Tibial artery (tissue), 4 donors: ENCODE data around the gene COX6B2.

Experiments
- DNase-seq, 2 donors: peaks; one replicate each; pipeline ENCODE4 v3.0.0-alpha.2; 2019
- H3K27ac ChIP-seq, 2 donors: fragments of 200-600 bp; sonication (generic) in 1 of 2; 1 replicate in 1 of 2; 2 replicates in 1 of 2; pipeline ENCODE4 v1.5.1; 2018 to 2019; ENCODE audit warnings: mild to moderate bottlenecking in 1 of 2
- H3K27me3 ChIP-seq, 2 donors: fragments of 200-600 bp; sonication (generic) in 1 of 2; one replicate each; pipeline versions ENCODE4 v1.5.1 to v1.6.0; 2016 to 2019
- H3K36me3 ChIP-seq, 3 donors: fragments of 200-600 bp; sonication (generic) in 2 of 3; one replicate each; pipeline ENCODE4 v1.5.1; 2016 to 2019; ENCODE audit warnings: mild to moderate bottlenecking in 2 of 3
- H3K4me1 ChIP-seq, 4 donors: fragments of 200-600 bp; sonication (generic) in 2 of 4; 1 replicate in 3 of 4; 2 replicates in 1 of 4; pipeline ENCODE4 v1.5.1; 2016 to 2019
- H3K4me3 ChIP-seq, 2 donors: fragments of 200-600 bp; sonication (generic) in 1 of 2; 1 replicate in 1 of 2; 2 replicates in 1 of 2; pipeline ENCODE4 v1.5.1; 2018 to 2019; ENCODE audit warnings: mild to moderate bottlenecking in 2 of 2
- H3K9me3 ChIP-seq, 3 donors: fragments of 200-600 bp; sonication (generic) in 1 of 3; one replicate each; pipeline ENCODE4 v1.5.1; 2016 to 2019
- intact Hi-C: fragments of 100-400 bp; cut with DNase I; formaldehyde crosslinking; loops from one replicate; pipeline ENCODE4 v1.15.0; 2023; ENCODE audit warnings: low total_unique reads
- TF ChIP-seq, protein P1 (sequence below), 2 experiments: fragments of 200-600 bp in 1 of 2; fragments of 450-650 bp in 1 of 2; IDR thresholded peaks; one replicate each; pipeline ENCODE4 v1.5.1; 2017 to 2019; ENCODE audit warnings: antibody characterized with exemption in 2 of 2, mild to moderate bottlenecking in 1 of 2, moderate library complexity in 1 of 2

Gene COX6B2

DNA sequence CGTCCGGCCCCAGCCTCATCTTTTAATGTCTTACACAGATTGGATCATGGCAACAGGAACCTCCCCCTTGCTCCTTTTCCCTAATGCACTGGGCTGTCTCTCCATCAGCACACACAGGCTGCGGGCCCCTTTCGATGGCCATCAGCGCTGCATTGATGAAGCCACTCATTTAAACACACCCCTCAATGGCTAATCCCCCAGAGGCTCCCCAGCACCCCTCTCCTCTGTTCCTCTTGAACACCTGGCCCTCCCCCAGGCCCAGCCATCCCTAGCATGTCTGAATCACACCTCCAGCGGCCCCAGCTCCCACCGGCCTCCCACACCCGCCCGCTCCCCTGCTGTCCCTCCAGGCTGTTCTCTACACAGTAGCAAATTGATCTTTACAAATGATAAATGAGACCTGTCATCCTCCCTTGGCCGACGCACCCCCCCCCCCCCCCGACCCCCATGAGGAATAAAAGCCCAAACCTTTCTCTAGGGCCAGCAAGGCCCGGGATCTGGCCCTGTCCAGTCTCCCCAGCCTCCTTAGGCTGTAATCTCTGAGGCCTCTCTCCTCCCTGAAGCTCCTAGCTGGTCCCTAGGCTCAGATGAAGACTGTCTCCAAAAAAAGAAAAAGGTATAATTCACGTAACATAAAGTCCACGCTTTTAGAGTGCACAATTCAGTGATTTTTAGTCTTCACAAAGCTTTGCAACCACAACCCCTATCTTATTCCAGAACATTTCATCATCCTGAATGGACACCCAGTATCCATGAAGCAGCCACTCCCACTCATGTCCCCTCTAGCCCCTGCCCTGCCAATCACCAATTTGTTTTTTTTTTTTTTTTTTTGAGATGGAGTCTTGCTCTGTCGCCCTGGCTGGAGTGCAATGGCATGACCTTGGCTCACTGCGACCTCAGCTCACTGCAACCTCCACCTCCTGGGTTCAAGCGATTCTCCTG lies 38.6 kb upstream of the COX6B2 start:
- H3K36me3 ChIP-seq = peaks cover 4 to 49% (median 26%) of the 10 kb centered on the region in 3 donors
- peaks cover 0 to 24% (median 13%) of the 10 kb centered on the region in 4 donors for H3K4me1 ChIP-seq
- H3K27me3 ChIP-seq = no peaks in the 10 kb centered on the region
- no peak overlapping the region for H3K4me3 ChIP-seq
- TF ChIP-seq, protein P1, sequence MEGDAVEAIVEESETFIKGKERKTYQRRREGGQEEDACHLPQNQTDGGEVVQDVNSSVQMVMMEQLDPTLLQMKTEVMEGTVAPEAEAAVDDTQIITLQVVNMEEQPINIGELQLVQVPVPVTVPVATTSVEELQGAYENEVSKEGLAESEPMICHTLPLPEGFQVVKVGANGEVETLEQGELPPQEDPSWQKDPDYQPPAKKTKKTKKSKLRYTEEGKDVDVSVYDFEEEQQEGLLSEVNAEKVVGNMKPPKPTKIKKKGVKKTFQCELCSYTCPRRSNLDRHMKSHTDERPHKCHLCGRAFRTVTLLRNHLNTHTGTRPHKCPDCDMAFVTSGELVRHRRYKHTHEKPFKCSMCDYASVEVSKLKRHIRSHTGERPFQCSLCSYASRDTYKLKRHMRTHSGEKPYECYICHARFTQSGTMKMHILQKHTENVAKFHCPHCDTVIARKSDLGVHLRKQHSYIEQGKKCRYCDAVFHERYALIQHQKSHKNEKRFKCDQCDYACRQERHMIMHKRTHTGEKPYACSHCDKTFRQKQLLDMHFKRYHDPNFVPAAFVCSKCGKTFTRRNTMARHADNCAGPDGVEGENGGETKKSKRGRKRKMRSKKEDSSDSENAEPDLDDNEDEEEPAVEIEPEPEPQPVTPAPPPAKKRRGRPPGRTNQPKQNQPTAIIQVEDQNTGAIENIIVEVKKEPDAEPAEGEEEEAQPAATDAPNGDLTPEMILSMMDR (IDR thresholded peaks at IDR 0.05) = no peak
- no peak overlapping the region for H3K27ac ChIP-seq
- intact Hi-C loops = no loop called here
- no peaks in the 10 kb centered on the region for H3K9me3 ChIP-seq
- no peak for DNase-seq

DNA sequence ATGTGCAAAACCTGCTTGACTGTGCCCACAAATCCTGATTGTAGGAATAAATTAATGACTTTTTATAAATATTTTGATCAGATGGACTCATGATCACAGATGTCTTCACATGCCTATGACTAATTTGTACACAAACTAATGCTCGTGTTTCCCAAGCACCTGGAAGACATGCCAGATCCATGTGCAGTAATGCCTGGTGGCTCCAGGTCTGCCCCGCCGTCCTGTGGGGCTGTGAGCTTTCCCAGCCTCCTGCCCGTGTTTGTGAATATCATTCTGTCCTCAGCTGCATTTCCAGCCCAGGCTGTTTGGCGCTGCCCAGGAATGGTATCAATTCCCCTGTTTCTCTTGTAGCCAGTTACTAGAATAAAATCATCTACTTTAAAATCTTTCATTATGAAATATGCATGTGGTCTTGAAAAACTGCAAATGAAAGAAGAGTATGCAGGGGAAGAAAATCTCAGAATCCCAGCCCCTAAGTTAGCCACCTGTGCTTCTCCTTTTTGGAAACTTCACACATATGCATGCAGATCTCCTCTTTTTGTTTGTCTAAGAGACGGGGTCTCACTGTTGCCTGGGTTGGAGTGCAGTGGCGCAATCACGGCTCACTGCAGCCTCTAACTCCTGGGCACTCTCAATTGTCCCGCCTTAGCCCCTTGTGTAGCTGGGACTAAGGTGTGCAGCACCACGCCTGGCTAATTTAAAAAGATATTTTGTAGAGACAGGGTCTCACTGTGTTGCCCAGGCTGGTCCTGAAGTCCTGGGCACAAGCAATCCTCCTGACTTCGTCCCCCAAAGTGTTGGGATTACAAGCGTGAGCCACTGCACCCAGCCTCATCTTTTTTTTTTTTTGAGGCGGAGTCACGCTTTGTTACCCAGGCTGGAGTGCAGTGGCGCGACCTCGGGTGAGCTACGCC lies 37.4 kb upstream of the COX6B2 start:
- peaks cover 0 to 35% (median 24%) of the 10 kb centered on the region in 4 donors for H3K4me1 ChIP-seq
- DNase-seq = no peak
- H3K36me3 ChIP-seq = peaks cover 4 to 60% (median 37%) of the 10 kb centered on the region in 3 donors
- intact Hi-C loops = no loop called here
- TF ChIP-seq, protein P1 (IDR thresholded peaks at IDR 0.05) = no peak
- H3K27me3 ChIP-seq = no peaks in the 10 kb centered on the region
- H3K27ac ChIP-seq = no peak overlapping the region
- H3K4me3 ChIP-seq = no peak overlapping the region
- H3K9me3 ChIP-seq = no peaks in the 10 kb centered on the region

- H3K9me3 ChIP-seq = no peaks in the 10 kb centered on the region
- TF ChIP-seq, protein P1 (IDR thresholded peaks at IDR 0.05) = no peak
- peaks cover 4 to 61% (median 37%) of the 10 kb centered on the region in 3 donors for H3K36me3 ChIP-seq
- peaks cover 0 to 42% (median 30%) of the 10 kb centered on the region in 4 donors for H3K4me1 ChIP-seq
- no peak overlapping the region for H3K27ac ChIP-seq
- H3K4me3 ChIP-seq = no peak overlapping the region
- no peak for DNase-seq
- no peaks in the 10 kb centered on the region for H3K27me3 ChIP-seq
- intact Hi-C loops = no loop called here
Observed at GRCh38 chr19:55391191-55391670, 36.7 kb upstream of the COX6B2 start.

- H3K4me1 ChIP-seq = peaks cover 0 to 42% (median 30%) of the 10 kb centered on the region in 4 donors
- H3K9me3 ChIP-seq = no peaks in the 10 kb centered on the region
- no peaks in the 10 kb centered on the region for H3K27me3 ChIP-seq
- DNase-seq = no peak
- no peak overlapping the region for H3K4me3 ChIP-seq
- intact Hi-C loops = no loop called here
- H3K27ac ChIP-seq = no peak overlapping the region
- H3K36me3 ChIP-seq = peaks cover 4 to 61% (median 37%) of the 10 kb centered on the region in 3 donors
- TF ChIP-seq, protein P1 (IDR thresholded peaks at IDR 0.05) = no peak
Observed at GRCh38 chr19:55390461-55390880, 36.0 kb upstream of the COX6B2 start.
